NB4 (cell line): ENCODE data around the gene MAFB.

ENCODE experiments used
- DNase-seq: peaks from one replicate; pipeline ENCODE4 v3.0.0; 2010; ENCODE audit warnings: low read depth
- H3K4me3 ChIP-seq: one replicate; pipeline ENCODE4 v1.5.1; 2011; ENCODE audit warnings: mild to moderate bottlenecking, low read depth, low read length, moderate library complexity
- MYC ChIP-seq: IDR thresholded peaks from 2 replicates; pipeline ENCODE4 v1.6.1; 2011; ENCODE audit warnings: low read depth, low read length
- POLR2A ChIP-seq: IDR thresholded peaks from 2 replicates; pipeline ENCODE4 v1.6.1; 2011; ENCODE audit warnings: mild to moderate bottlenecking; ENCODE audit not compliant: insufficient read length; ENCODE audit errors: extremely low read depth
- TF ChIP-seq, protein P1 (sequence below): IDR thresholded peaks from one replicate; pipeline ENCODE4 v1.5.1; 2012; ENCODE audit warnings: low read depth, low read length
- TF ChIP-seq, protein P2 (sequence below): IDR thresholded peaks from 2 replicates; pipeline ENCODE4 v1.6.1; 2011; ENCODE audit warnings: low read depth, low read length

MAFB gene

GRCh38 chr20:40706977-40707582 is 18.0 kb upstream of the MAFB start:
- TF ChIP-seq, protein P1, sequence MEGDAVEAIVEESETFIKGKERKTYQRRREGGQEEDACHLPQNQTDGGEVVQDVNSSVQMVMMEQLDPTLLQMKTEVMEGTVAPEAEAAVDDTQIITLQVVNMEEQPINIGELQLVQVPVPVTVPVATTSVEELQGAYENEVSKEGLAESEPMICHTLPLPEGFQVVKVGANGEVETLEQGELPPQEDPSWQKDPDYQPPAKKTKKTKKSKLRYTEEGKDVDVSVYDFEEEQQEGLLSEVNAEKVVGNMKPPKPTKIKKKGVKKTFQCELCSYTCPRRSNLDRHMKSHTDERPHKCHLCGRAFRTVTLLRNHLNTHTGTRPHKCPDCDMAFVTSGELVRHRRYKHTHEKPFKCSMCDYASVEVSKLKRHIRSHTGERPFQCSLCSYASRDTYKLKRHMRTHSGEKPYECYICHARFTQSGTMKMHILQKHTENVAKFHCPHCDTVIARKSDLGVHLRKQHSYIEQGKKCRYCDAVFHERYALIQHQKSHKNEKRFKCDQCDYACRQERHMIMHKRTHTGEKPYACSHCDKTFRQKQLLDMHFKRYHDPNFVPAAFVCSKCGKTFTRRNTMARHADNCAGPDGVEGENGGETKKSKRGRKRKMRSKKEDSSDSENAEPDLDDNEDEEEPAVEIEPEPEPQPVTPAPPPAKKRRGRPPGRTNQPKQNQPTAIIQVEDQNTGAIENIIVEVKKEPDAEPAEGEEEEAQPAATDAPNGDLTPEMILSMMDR = peak; percentile 33
- TF ChIP-seq, protein P2, sequence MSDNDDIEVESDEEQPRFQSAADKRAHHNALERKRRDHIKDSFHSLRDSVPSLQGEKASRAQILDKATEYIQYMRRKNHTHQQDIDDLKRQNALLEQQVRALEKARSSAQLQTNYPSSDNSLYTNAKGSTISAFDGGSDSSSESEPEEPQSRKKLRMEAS = no peak
- peak; percentile 43 for DNase-seq
- H3K4me3 ChIP-seq = no peak overlapping the region

DNA sequence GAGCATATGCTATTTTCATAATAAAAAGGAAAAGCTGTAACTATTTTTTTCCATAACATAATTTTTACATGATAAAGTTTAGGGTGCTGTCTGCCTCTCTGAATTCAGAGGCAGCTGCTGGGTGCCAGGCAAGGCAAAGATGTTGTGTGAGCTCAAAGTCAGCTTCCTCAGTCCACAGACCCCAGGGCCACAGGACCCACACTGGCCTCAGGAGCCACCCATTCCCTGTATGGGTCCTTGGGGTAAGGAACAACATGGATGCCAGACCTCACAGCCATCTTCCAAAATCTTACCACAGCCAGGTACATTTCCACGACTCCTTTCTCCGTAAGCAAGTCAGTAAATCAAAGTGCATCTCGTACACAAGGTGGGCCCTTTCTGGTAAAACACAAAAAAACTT is 16.4 kb upstream of the MAFB start:
- DNase-seq = no peak
- H3K4me3 ChIP-seq = no peak overlapping the region
- TF ChIP-seq, protein P2 = no peak
- TF ChIP-seq MYC (no peak), POLR2A (no peak)
- TF ChIP-seq, protein P1 = no peak

DNA sequence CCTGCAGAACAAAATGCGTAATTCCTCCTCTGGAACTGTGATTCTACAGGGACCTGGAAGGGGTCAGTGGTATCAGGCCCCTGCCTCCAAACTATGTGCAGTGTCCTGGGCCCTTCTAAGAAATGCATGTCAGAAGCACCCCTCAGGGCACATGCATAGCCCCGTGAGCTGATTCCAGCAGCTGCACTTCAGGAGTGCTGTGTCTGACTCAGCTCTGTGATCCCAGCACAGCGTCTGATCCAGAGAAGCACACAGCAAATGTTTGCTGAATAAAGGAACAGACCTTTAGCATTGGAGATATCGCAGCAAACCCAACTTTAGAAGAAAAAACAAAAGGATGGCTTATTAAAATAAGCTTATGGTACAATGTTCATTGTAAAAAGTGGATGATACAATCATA is 15.8 kb upstream of the MAFB start:
- TF ChIP-seq MYC = no peak
- TF ChIP-seq, protein P2 = no peak
- TF ChIP-seq, protein P1 = no peak
- no peak for TF ChIP-seq POLR2A
- no peak for DNase-seq
- H3K4me3 ChIP-seq = no peak overlapping the region

GRCh38 chr20:40703975-40704530 is 15.0 kb upstream of the MAFB start:
- H3K4me3 ChIP-seq = no peak overlapping the region
- TF ChIP-seq, protein P1 = no peak
- TF ChIP-seq, protein P2 = no peak
- TF ChIP-seq POLR2A = no peak
- no peak for TF ChIP-seq MYC
- no peak for DNase-seq

GRCh38 chr20:40702504-40702903 is 13.5 kb upstream of the MAFB start:
- no peak for TF ChIP-seq POLR2A
- TF ChIP-seq, protein P1 = peak; percentile 60
- no peak overlapping the region for H3K4me3 ChIP-seq
- no peak for DNase-seq

DNA sequence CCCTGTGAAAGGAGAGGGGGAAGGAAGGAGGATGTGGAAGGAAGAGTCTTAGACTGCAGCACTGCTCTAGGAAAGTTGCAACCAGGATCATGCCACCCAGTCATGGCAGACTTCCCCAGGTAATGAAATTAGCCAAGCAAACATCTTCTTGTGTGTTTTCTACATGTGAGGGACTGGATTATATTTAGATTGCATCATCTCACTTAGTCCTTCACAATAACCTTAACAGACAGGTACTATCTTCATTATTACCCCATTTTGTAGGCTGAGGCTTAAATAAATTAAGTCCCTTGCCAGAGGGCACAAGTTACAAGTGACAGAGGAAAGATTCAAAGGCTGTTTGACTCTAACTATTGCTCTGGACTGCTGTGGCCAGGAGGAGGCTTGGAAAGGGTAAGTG is 9.7 kb upstream of the MAFB start:
- DNase-seq = no peak
- TF ChIP-seq, protein P2 = no peak
- TF ChIP-seq, protein P1 = no peak
- no peak for TF ChIP-seq POLR2A
- TF ChIP-seq MYC = no peak
- no peak overlapping the region for H3K4me3 ChIP-seq
